ENCODE measurements around the gene NHERF2. TPM values are rescaled to one million over a fixed set of nuclear protein-coding genes. Genes with fewer than 3 reads are reported as not detected.
A peak's percentile ranks its signal among the peaks of the same experiment; 100 is the strongest.

NHERF2 gene
- 42.1 and 47.6 TPM in 2 replicates for total RNA-seq

DNA sequence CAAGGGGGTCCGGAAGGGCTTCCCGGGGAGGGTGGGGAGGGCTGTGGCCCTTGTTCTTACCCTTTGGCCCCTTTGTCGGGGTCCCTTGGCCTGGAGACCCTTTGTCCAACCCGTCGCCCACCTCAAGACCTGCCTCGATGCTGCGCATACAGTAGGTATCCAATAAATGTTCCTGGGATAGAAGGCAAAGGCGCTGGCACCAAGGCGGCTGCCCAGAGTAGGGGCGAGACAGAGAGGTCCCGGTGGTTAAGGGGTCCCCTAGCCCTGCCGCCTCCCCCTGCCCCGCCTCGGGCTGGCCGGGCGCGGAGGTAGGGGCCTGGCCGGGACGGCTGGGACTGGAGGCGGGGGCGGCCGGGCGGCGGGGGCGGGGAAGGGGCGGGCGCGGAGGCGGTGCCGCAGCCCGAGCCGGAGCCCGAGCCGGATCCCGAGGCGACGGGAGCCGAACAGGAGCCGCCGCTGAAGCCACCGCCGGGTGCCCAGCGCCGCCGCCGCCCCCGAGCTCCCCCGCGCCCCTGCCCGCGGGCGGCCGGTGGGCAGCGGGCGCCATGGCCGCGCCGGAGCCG is at the start of gene NHERF2:
Gene NHERF2, plus strand, starts transcription at position 442 of the 563 bp plus-strand sequence. Its CDS starts 104 bp downstream, at position 546.
- peak; percentile 41 to 62 for DNase-seq (ENCODE audit: low read depth in 2 of 2)

DNA sequence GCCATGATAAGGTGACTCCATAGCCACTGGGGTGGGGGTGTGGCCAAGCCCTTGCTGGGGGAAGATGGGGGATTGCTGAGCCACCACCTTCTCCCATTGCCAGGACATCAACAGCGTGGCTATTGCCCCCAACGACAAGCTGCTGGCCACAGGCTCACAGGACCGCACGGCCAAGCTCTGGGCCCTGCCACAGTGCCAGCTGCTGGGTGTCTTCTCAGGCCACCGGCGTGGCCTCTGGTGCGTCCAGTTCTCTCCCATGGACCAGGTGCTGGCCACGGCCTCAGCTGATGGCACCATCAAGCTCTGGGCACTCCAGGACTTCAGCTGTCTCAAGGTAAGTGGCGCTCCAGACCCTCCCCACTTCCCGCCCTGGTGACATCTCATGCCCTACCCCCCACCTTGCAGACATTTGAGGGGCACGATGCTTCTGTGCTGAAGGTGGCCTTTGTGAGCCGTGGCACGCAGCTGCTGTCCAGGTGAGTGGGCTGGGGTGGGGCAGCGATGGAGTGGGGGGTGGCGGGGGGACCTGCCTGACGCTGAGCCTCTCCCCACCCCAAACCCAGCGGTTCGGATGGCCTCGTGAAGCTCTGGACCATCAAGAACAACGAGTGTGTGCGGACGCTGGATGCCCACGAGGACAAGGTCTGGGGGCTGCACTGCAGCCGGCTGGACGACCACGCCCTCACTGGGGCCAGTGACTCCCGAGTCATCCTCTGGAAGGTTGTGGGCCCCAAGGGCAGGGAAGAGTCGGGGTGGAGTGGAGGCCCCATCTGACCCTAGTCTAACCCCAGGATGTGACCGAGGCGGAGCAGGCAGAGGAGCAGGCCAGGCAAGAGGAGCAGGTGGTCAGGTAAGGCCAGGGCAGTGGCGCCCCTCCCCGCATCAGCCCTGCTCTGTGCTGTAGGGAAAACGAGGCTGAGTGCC is 49.5 kb upstream of the NHERF2 start:
- no peak for DNase-seq (ENCODE audit: low read depth in 2 of 2)

DNA sequence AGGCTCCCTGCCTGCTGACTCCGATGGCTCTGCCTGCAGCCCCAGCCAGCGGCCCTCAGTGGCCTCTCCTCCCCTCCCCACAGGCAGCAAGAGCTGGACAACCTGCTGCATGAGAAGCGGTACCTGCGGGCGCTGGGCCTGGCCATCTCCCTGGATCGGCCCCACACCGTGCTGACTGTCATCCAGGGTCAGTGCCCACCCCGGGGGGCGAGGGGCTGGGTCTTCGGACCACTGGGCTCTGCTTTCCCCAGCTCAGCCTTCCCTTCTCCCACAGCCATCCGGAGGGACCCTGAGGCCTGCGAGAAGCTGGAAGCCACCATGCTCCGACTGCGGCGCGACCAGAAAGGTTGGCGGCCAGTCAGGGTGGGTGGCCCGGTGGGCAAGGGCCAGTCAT is 48.8 kb upstream of the NHERF2 start:
- no peak for DNase-seq (ENCODE audit: low read depth in 2 of 2)

DNA sequence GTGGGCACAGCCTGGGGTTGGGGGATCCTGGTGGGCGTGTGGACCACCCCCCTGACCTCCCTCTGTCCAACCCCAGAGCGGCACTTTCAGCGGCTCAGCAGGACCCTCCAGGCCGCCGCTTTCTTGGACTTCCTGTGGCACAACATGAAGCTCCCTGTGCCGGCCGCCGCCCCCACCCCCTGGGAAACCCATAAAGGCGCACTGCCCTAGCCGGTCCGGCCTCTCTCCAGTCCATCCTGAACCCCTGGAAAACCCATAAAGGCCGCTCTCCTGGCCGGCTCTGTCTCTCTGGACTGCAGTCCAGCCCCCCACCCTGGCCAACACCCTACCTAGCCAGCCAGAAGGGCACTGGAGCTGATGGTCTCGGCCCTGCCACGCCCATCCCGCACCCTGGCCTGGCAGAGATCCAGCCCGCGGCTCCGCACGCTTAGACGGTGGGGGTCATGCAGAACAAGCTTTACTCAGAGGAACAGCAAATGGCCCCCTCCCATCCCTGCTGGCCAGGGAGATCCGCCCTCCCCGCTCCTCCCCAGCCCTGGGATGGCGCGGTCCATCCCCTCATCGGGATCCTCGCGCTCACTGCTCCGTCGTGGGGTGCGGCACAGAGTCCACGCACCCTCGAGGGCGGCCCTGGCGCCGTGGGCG is 48.1 kb upstream of the NHERF2 start:
- DNase-seq (ENCODE audit: low read depth in 2 of 2) = no peak

DNA sequence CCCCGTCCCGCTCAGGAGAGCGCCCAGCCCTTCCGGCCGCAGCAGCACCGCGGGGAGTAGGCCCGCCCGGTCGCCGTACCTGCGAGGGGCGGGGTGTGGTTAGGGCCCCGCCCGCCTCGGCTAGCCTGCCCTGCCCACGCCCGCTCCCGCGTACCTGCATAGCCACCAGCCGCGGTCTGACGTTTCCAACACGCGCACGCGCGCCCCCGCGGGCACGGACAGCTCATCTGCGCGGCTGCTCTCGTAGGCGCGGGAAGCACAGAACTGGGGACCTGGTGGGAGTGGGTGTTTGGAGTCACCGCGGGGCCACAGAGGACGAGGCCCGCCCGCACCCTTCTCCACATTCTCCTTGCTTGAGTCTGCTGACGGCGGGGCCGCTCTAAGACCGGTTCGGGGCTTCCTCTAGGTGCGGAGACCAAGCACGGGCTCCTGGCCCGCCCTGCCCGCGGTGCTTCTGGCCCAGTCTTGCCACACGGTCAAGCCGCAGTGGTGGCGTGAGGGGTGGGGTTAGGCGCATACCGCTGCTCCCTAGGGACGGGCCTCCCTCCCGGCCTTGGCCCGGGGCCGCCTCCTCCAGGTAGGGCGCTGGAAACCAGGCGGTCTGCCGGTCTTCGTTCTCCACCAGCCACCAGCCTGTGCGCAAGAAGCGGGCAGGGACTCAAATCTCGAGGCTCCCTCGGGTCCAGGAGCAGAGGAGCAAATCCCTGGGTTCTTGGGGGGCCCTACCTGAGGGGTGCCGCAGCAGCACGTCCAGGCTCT is 47.3 kb upstream of the NHERF2 start:
- no peak for DNase-seq (ENCODE audit: low read depth in 2 of 2)

DNA sequence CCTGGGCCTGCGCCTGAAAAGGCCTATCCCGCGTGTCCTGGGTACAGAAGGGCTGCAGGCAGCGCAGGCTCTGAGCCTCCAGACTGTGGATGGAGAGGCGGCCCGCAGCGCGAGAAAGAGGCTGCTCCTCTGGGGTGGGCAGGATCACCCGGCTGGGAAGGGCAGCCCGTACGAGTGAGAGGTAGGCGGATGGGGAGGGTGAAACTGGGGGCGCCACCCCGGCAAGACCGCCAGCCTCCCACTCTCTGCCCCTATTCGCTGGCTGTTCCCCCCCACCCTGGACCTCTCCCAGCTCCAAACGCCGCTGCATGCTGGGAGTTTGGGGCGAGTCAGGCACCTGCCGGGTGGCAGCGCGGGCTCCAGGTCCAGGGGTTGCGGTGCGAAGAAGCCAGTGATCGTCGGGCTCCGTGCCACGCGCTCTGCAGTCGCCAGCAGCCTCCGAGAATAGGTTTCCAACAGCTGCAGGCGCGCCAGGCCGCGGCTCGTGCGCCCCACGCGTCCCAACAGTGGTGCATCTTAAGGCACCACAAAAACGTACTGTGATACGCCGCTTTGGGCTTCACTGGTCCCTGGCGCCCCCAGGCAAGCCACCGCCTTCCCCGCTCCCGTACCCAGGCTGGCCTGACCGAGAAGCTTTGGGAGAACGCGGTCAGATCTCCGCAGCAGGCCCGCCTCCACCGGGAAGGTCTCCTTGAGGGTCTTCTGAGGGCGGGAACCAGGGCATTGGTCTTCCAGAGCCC is 46.5 kb upstream of the NHERF2 start:
- no peak for DNase-seq (ENCODE audit: low read depth in 2 of 2)

DNA sequence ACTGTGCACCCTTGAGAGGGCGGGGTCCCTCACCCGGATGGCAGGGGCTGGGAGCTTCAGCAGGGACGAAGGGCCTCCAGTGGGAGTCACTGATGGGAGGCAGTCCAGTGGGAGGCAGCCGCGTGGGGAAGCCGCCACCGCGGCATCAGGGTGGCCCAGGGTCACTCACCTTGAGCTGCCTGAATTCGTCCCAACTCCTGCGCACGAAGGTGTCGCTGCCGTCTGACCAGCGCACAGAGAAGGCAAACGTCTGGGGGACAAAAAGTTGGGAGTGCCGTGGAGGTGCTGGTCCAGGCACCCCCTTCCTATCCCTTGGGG is 46.0 kb upstream of the NHERF2 start:
- DNase-seq (ENCODE audit: low read depth in 2 of 2) = no peak

DNA sequence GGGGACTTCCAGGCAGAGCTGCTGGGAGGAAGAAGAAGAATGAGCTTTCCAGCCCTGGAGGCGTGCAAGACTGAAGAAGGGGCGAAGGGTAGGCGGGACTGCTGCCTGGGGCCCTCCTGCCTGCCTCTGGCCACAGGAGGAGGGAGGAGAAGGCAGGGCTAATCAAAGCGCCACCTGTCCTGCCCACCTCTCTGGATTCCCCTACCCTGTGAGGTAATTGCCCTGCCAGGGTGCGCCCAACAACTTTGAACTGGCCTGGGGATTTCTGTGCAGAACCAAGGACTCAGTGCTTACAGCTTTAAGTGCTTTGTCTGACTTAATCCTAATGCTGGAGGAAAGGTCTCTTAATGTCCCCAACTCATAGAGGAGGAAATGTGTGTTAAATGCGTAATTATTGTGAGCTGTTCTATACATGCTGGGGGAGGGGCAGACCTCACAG is 45.3 kb upstream of the NHERF2 start, which contains the start of gene NOXO1:
Gene NOXO1, minus strand, starts transcription at position 72 of the 439 bp plus-strand sequence. CDS start 290 bp downstream, outside the sequence.
- no peak for DNase-seq (ENCODE audit: low read depth in 2 of 2)

DNA sequence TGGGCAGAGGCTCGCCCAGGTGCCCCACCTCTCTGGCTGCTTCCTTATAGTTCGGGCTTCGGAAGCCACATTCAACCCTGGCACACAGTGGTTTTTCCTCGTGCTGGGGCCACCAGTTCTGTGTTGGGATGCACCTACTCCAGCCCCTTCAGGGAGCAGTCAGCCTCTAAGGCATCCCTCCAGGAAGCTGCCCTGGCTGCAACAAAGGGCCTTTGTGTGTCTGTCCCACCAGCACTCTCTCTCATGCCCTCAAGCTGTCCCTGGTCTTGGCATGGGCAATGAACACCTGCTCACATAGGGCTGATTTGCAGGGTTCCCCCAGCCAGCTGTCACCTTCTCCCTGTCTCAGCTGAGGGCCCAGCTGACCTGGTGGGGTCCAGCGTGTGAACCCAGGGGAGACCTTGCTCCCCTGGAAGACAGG is 44.7 kb upstream of the NHERF2 start:
- no peak for DNase-seq (ENCODE audit: low read depth in 2 of 2)

DNA sequence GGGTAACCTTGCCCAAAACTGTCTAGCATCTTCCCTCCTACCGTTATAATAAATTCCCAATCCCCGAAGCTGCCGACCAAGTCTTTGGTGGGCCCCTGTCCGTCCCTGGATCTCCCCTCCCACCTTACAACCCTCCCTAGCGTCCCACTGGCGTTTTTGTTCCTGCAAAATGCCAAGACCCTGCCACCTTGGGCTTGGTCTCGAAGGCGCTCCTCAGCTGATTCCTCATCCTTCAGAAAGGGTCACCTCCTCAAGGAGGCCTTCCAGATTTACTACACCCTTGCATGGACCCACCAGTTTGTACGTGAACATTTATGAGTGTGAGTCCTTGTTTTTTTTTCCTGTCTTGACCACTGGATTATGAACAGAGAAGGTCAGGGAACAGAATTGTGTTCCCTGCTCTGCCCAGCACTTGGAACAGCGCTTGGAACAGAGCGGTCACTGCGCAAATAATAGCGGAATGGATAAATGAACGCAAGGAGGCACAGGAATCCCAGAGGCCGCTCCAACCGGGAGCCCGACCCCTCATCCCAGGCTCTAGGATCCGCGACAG is 43.6 kb upstream of the NHERF2 start:
- no peak for DNase-seq (ENCODE audit: low read depth in 2 of 2)

DNA sequence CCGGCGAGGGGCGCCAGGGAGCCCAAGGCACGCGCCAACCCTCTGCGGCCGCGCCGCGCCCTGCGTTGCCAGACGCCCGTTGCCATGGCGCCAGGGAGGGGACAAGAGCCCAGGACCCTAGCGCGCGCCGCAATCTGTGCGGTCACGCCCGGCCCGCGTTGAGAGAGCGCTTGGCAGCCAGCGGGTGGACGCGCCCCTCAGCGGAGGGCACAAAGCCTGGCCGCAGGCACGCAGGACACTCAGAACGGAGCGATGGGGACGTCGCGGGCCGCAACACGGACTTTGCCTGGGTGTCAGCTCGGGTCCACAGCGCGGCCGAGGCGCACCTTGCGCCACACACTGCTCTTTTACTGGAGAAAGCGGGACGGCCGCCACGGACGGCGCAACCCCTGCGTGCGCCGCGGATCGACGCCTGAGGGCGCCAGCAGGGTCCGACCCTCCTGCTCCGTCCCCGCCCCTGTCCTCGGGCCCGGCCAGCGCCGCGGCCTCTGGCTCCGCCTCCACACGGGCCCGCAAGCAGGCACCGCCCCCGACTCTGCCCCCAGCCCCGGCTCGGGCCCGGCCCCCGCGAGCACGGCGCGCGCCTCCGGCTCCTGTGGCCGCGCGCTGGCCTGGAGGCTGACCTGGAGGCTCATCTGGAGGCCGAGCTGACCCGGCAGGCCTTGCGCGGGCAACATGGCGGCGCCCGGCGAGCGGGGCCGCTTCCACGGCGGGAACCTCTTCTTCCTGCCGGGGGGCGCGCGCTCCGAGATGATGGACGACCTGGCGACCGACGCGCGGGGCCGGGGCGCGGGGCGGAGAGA is 43.0 kb upstream of the NHERF2 start, which contains the start of gene GFER:
Gene GFER, plus strand, starts transcription at position 650 of the 803 bp plus-strand sequence. Its CDS starts 26 bp downstream, at position 676.
- DNase-seq (ENCODE audit: low read depth in 2 of 2) = peak; percentile 95 to 97

DNA sequence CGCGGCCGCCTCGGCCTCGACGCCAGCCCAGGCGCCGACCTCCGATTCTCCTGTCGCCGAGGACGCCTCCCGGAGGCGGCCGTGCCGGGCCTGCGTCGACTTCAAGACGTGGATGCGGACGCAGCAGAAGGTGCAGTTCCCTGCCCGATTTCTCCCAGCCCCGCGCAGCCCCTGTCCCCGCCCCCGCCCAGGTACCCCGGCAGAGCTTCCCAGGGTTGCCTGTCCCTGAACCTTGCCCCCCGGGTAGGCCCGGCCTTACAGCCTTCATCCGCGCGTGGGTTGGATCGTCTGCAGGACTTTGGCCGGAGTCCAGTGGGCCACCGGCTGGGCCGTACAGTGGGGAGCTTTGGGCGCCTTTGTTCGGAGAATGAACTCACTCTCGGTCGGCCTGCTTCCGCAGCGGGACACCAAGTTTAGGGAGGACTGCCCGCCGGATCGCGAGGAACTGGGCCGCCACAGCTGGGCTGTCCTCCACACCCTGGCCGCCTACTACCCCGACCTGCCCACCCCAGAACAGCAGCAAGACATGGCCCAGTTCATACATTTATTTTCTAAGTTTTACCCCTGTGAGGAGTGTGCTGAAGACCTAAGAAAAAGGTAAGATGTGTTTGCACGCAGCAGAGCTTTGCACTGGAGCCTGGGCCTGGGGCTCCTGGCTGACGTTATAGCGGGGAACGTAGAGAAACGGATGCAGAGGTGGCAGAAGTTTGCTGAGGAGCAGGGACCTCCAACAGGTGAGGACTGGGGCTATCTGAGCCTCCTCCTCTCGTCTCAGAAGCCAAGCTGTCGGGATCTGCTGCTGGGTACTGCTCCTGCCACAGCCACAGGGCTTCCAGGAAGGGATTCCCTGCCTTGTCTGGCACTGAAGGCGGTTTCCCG is 42.1 kb upstream of the NHERF2 start:
- peak in 1 of 2 donors; percentile 40 for DNase-seq (ENCODE audit: low read depth in 2 of 2)

DNA sequence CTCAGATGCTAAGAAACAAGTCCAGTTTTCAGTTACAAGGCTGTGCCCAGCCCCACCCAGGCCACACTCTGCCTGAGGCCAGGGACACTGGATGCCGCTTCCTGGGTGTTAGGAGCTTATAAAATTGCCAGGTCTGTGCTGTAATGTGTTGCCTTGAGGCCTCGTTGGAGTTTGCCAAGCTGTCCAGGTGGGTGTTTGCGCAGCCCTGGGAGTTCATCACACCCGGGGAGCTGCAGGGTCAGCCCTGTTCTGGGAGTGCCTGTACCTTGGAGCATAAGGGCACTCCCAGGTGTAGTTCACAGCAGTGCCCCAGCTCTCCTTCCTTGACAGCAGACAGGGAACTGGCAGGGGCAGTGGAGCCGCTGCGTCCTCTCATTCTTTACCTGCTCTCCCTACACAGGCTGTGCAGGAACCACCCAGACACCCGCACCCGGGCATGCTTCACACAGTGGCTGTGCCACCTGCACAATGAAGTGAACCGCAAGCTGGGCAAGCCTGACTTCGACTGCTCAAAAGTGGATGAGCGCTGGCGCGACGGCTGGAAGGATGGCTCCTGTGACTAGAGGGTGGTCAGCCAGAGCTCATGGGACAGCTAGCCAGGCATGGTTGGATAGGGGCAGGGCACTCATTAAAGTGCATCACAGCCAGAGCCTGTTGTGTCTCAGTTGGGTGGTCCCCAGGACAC is 41.1 kb upstream of the NHERF2 start:
- no peak for DNase-seq (ENCODE audit: low read depth in 2 of 2)

DNA sequence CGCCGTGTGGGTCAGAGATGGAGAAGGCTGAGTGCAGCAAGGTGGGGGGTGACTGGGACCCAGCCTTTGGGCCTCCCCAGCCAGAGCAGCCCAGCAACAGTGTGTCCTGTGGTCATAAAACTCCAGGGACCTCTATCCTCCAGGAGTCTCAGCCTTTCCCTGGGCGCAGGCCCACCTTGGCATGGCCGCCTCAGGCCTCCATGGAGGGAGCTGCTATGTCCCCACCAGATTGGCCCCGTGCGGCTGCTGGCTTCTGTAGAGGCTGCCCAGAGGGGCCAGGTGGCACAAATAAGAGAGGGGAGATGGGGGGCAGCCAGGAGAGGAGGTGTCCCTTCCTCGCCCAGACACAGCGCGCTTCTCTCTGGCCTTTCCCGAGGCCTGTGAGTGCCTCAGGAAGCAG is 39.5 kb upstream of the NHERF2 start:
- no peak for DNase-seq (ENCODE audit: low read depth in 2 of 2)

DNA sequence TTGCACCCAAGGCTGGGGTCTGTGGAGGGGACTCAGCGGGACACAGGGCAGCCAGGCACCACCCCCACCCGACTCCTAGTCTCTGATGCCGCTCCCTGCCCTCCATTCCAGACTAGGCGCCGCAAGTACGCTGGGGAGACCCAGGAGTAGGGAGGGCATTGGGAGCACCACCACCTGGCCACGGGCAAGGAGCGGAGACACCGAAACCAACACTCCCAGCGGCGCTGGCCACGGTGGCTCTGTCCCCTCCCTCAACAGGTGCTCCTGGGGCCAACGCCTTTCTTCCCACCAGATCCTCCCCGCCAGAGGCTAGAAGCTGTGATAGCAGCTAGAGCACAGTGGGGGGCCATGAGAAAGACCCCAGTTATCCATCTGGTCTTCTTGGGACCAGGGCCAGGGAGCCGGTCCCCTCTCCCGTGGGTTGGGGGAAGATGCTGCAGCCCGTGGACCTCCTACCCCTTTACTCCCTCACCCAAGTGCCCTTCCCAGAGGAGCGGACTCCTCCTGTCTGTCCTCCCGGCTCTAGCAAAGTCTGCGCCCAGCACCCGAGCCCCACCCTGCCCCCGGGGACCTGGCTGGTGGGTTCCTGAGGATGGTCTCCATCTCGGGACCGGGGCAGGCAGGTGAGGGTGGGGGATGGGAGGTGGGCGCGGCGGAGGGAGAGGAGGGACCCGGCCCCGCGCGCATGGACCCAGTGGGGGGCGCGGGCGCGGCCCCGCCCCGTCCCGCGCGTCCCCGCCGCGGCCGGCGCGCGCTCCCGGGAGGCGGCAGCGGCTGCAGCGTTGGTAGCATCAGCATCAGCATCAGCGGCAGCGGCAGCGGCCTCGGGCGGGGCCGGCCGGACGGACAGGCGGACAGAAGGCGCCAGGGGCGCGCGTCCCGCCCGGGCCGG is 37.2 kb upstream of the NHERF2 start, which contains the start of gene SYNGR3:
Gene SYNGR3, plus strand, starts transcription at position 762 of the 892 bp plus-strand sequence. CDS start 133 bp downstream, outside the sequence.
- DNase-seq (ENCODE audit: low read depth in 2 of 2) = no peak

DNA sequence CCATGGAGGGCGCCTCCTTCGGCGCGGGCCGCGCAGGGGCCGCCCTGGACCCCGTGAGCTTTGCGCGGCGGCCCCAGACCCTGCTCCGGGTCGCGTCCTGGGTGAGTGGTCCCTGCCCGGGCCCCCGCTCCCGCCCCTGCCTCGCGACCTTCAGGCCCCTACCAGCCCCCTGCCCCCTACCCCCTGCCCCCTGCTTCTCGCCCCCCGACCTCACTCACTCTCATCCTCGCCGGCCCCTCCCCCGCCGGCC is 36.7 kb upstream of the NHERF2 start:
- no peak for DNase-seq (ENCODE audit: low read depth in 2 of 2)

Data from lung microvascular endothelial cell (primary cell).